ENCODE data around the gene NALCN. TPM values are rescaled to one million over a fixed set of nuclear protein-coding genes. Genes with fewer than 3 reads are reported as not detected.

NALCN gene
- total RNA-seq, 1 donor from 2014 or later: 0.83 TPM

GRCh38 chr13:101291206-101291605 is 125.1 kb downstream of the NALCN start:
- H3K4me1 ChIP-seq: no peaks in the 10 kb centered on the region
- no peaks in the 10 kb centered on the region for H3K27me3 ChIP-seq (ENCODE audit: low read depth)
- no peaks in the 10 kb centered on the region for H3K9me3 ChIP-seq
- no peak for TF ChIP-seq CTCF (IDR thresholded peaks at IDR 0.05)
- ATAC-seq: no peak
- no peak overlapping the region for H3K4me3 ChIP-seq
- no peaks in the 10 kb centered on the region for H3K36me3 ChIP-seq
- no peak for DNase-seq
- no peak overlapping the region for H3K27ac ChIP-seq
- intact Hi-C loops (cut with DNase I): no loop called here

GRCh38 chr13:101289764-101290163 is 126.5 kb downstream of the NALCN start:
- ATAC-seq: no peak
- no peak overlapping the region for H3K4me3 ChIP-seq
- H3K9me3 ChIP-seq: no peaks in the 10 kb centered on the region
- H3K27ac ChIP-seq: no peak overlapping the region
- intact Hi-C loops (cut with DNase I): no loop called here
- DNase-seq: no peak
- H3K36me3 ChIP-seq: no peaks in the 10 kb centered on the region
- no peaks in the 10 kb centered on the region for H3K27me3 ChIP-seq (ENCODE audit: low read depth)
- TF ChIP-seq CTCF (IDR thresholded peaks at IDR 0.05): no peak
- H3K4me1 ChIP-seq: no peaks in the 10 kb centered on the region

GRCh38 chr13:101283782-101284181 is 132.5 kb downstream of the NALCN start:
- no peak overlapping the region for H3K27ac ChIP-seq

GRCh38 chr13:101272886-101273285 is 143.4 kb downstream of the NALCN start:
- no peaks in the 10 kb centered on the region for H3K9me3 ChIP-seq
- H3K4me3 ChIP-seq: no peak overlapping the region
- H3K36me3 ChIP-seq: no peaks in the 10 kb centered on the region
- intact Hi-C loops (cut with DNase I): no loop called here
- H3K4me1 ChIP-seq: no peaks in the 10 kb centered on the region
- H3K27me3 ChIP-seq (ENCODE audit: low read depth): no peaks in the 10 kb centered on the region
- no peak for DNase-seq
- TF ChIP-seq CTCF (IDR thresholded peaks at IDR 0.05): no peak
- no peak overlapping the region for H3K27ac ChIP-seq
- ATAC-seq: no peak

More at GRCh38 chr13:101283782-101284181, 132.5 kb downstream of the NALCN start:
- H3K4me1 ChIP-seq: no peaks in the 10 kb centered on the region
- no peak for ATAC-seq
- H3K4me3 ChIP-seq: no peak overlapping the region
- H3K27me3 ChIP-seq (ENCODE audit: low read depth): no peaks in the 10 kb centered on the region
- no peaks in the 10 kb centered on the region for H3K36me3 ChIP-seq
- H3K9me3 ChIP-seq: no peaks in the 10 kb centered on the region
- no peak for DNase-seq
- TF ChIP-seq CTCF (IDR thresholded peaks at IDR 0.05): no peak
- intact Hi-C loops (cut with DNase I): no loop called here

- ATAC-seq (no peak), DNase-seq (no peak)
- intact Hi-C loops (cut with DNase I): no loop called here
- Histone ChIP-seq H3K4me1 (no peaks in the 10 kb centered on the region), H3K9me3 (no peaks in the 10 kb centered on the region), H3K36me3 (no peaks in the 10 kb centered on the region), H3K27me3 (ENCODE audit: low read depth) (no peaks in the 10 kb centered on the region), H3K27ac (no peak overlapping the region), H3K4me3 (no peak overlapping the region)
- no peak for TF ChIP-seq CTCF (IDR thresholded peaks at IDR 0.05)
Measured at GRCh38 chr13:101271681-101272245, 144.5 kb downstream of the NALCN start.
